ENCODE measurements around the gene ESPN.

- TF ChIP-seq POLR2A (IDR thresholded peaks at IDR 0.05) (no peak), POLR2AphosphoS5 (IDR thresholded peaks at IDR 0.05) (no peak)
- TF ChIP-seq, protein P1, sequence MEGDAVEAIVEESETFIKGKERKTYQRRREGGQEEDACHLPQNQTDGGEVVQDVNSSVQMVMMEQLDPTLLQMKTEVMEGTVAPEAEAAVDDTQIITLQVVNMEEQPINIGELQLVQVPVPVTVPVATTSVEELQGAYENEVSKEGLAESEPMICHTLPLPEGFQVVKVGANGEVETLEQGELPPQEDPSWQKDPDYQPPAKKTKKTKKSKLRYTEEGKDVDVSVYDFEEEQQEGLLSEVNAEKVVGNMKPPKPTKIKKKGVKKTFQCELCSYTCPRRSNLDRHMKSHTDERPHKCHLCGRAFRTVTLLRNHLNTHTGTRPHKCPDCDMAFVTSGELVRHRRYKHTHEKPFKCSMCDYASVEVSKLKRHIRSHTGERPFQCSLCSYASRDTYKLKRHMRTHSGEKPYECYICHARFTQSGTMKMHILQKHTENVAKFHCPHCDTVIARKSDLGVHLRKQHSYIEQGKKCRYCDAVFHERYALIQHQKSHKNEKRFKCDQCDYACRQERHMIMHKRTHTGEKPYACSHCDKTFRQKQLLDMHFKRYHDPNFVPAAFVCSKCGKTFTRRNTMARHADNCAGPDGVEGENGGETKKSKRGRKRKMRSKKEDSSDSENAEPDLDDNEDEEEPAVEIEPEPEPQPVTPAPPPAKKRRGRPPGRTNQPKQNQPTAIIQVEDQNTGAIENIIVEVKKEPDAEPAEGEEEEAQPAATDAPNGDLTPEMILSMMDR (IDR thresholded peaks at IDR 0.05) = no peak
Observed at GRCh38 chr1:6470132-6471085, 45.8 kb downstream of the ESPN start.

Data from sigmoid colon (tissue), 4 donors.